WTC11 (cell line): ENCODE results near the gene MUC21. TPM values are rescaled to one million over a fixed set of nuclear protein-coding genes. Genes with fewer than 3 reads are reported as not detected.

ENCODE experiments used
- ATAC-seq: fragments of 200-7000 bp; cut with Tn5 transposase; 2 replicates; pipeline ENCODE4 v1.10.0; 2021; ENCODE audit warnings: mild to moderate bottlenecking, moderate library complexity
- CTCF ChIA-PET: fragments of 300-600 bp; sonication (Branson Sonifier 250); formaldehyde crosslinking; loops from one replicate; lab custom pipeline; 2021; ENCODE audit warnings: antibody characterized with exemption; lab: Charles Lee
- POLR2A ChIA-PET: fragments of 350-600 bp; sonication (Branson Sonifier 250); formaldehyde crosslinking; loops from one replicate; lab custom pipeline; 2021; ENCODE audit warnings: antibody characterized with exemption; lab: Charles Lee
- DNase-seq: peaks from one replicate; pipeline ENCODE4 v3.0.0; 2021; ENCODE audit warnings: low spot score
- H3K27ac Mint-ChIP-seq: 2 replicates; pipeline ENCODE4 v1.8.0; 2021; ENCODE audit warnings: mixed read lengths
- H3K27me3 Mint-ChIP-seq: 2 replicates; pipeline ENCODE4 v1.8.0; 2021; ENCODE audit warnings: low read depth, mild to moderate bottlenecking, moderate library complexity, mixed read lengths
- H3K36me3 Mint-ChIP-seq: 2 replicates; pipeline ENCODE4 v1.8.0; 2021; ENCODE audit warnings: mixed read lengths
- H3K4me1 Mint-ChIP-seq: 2 replicates; pipeline ENCODE4 v1.8.0; 2022; ENCODE audit warnings: mixed read lengths
- H3K4me3 Mint-ChIP-seq: 2 replicates; pipeline ENCODE4 v1.8.0; 2021; ENCODE audit warnings: mild to moderate bottlenecking, moderate library complexity, mixed read lengths
- H3K9me3 Mint-ChIP-seq: 2 replicates; pipeline ENCODE4 v1.8.0; 2021; ENCODE audit warnings: mixed read lengths
- AR ChIP-seq: fragments of 250-450 bp; sonication (Bioruptor Pico); IDR thresholded peaks from 2 replicates; pipeline ENCODE4 v1.9.0; 2021; ENCODE audit warnings: mild to moderate bottlenecking
- ATF2 ChIP-seq: sonication (generic); formaldehyde crosslinking; IDR thresholded peaks from 2 replicates; pipeline ENCODE4 v1.8.1; 2022; ENCODE audit warnings: low read depth, missing genetic modification reagents, borderline replicate concordance
- ATF3 ChIP-seq: sonication (generic); formaldehyde crosslinking; conservative IDR thresholded peaks from 2 replicates; pipeline ENCODE4 v1.8.1; 2022; ENCODE audit warnings: mild to moderate bottlenecking, missing genetic modification reagents
- E2F4 ChIP-seq: sonication (generic); formaldehyde crosslinking; IDR thresholded peaks from 2 replicates; pipeline ENCODE4 v1.8.1; 2022; ENCODE audit warnings: low read depth, mild to moderate bottlenecking, moderate library complexity, missing genetic modification reagents, borderline replicate concordance
- ETV6 ChIP-seq: sonication (generic); formaldehyde crosslinking; IDR thresholded peaks from 2 replicates; pipeline ENCODE4 v1.8.1; 2022; ENCODE audit warnings: mild to moderate bottlenecking, missing genetic modification reagents
- FOXK1 ChIP-seq: sonication (generic); formaldehyde crosslinking; IDR thresholded peaks from 2 replicates; pipeline ENCODE4 v1.8.0; 2022; ENCODE audit warnings: mild to moderate bottlenecking, moderate library complexity, missing genetic modification reagents
- FOXP4 ChIP-seq: sonication (generic); formaldehyde crosslinking; IDR thresholded peaks from 2 replicates; pipeline ENCODE4 v1.8.0; 2022; ENCODE audit warnings: mild to moderate bottlenecking, missing genetic modification reagents
- HMGXB4 ChIP-seq: sonication (generic); formaldehyde crosslinking; IDR thresholded peaks from 2 replicates; pipeline ENCODE4 v1.8.1; 2023; ENCODE audit warnings: mild to moderate bottlenecking, moderate library complexity, missing genetic modification reagents
- MXD4 ChIP-seq: fragments of 250-450 bp; sonication (Bioruptor Pico); IDR thresholded peaks from 2 replicates; pipeline ENCODE4 v1.8.0; 2021; ENCODE audit warnings: mild to moderate bottlenecking, moderate library complexity, borderline replicate concordance
- MYBL2 ChIP-seq: sonication (generic); formaldehyde crosslinking; IDR thresholded peaks from 2 replicates; pipeline ENCODE4 v1.8.1; 2023; ENCODE audit warnings: mild to moderate bottlenecking, moderate library complexity, missing genetic modification reagents
- NFE2L1 ChIP-seq: sonication (generic); formaldehyde crosslinking; IDR thresholded peaks from 2 replicates; pipeline ENCODE4 v1.8.1; 2023; ENCODE audit warnings: missing genetic modification reagents
- NR1H2 ChIP-seq: sonication (generic); formaldehyde crosslinking; IDR thresholded peaks from 2 replicates; pipeline ENCODE4 v1.9.0; 2021; ENCODE audit warnings: mild to moderate bottlenecking, moderate library complexity, missing genetic modification reagents
- SOX15 ChIP-seq: fragments of 250-450 bp; sonication (Bioruptor Pico); IDR thresholded peaks from 2 replicates; pipeline ENCODE4 v1.9.0; 2021; ENCODE audit warnings: mild to moderate bottlenecking
- SP1 ChIP-seq: sonication (generic); formaldehyde crosslinking; conservative IDR thresholded peaks from 2 replicates; pipeline ENCODE4 v1.8.1; 2022; ENCODE audit warnings: missing genetic modification reagents
- TEAD4 ChIP-seq: sonication (generic); formaldehyde crosslinking; IDR thresholded peaks from 2 replicates; pipeline ENCODE4 v1.8.0; 2022; ENCODE audit warnings: mild to moderate bottlenecking, missing genetic modification reagents
- TP53 ChIP-seq: sonication (generic); formaldehyde crosslinking; IDR thresholded peaks from 2 replicates; pipeline ENCODE4 v1.8.1; 2023; ENCODE audit warnings: mild to moderate bottlenecking, missing genetic modification reagents
- ZBTB43 ChIP-seq: sonication (generic); formaldehyde crosslinking; IDR thresholded peaks from 2 replicates; pipeline ENCODE4 v1.8.1; 2023; ENCODE audit warnings: mild to moderate bottlenecking, missing genetic modification reagents
- ZMAT4 ChIP-seq: fragments of 250-450 bp; sonication (Bioruptor Pico); IDR thresholded peaks from 2 replicates; pipeline ENCODE4 v1.9.0; 2021; ENCODE audit warnings: mild to moderate bottlenecking
- ZNF219 ChIP-seq: sonication (generic); formaldehyde crosslinking; IDR thresholded peaks from 2 replicates; pipeline ENCODE4 v1.8.0; 2023; ENCODE audit warnings: missing genetic modification reagents, mild to moderate bottlenecking, borderline replicate concordance
- ZNF263 ChIP-seq: sonication (generic); formaldehyde crosslinking; IDR thresholded peaks from 2 replicates; pipeline ENCODE4 v1.8.1; 2022; ENCODE audit warnings: low read depth, mild to moderate bottlenecking, moderate library complexity, missing genetic modification reagents
- ZNF317 ChIP-seq: sonication (generic); formaldehyde crosslinking; IDR thresholded peaks from 2 replicates; pipeline ENCODE4 v1.8.1; 2023; ENCODE audit warnings: low read depth, mild to moderate bottlenecking, moderate library complexity, missing genetic modification reagents, borderline replicate concordance
- ZNF396 ChIP-seq: fragments of 250-450 bp; sonication (Bioruptor Pico); IDR thresholded peaks from 2 replicates; pipeline ENCODE4 v1.8.0; 2021; ENCODE audit warnings: mild to moderate bottlenecking, moderate library complexity, borderline replicate concordance
- total RNA-seq: library from RNA; stranded (reverse); gene quantifications from 3 replicates; pipeline ENCODE4 v1.2.3, GENCODE V29; 2021

Gene MUC21
- total RNA-seq, 1 experiment from 2014 or later, result not detected

- ChIA-PET POLR2A (no interaction called here), CTCF (interaction anchor here (1.2 kb wide), 2 partner anchors 9 to 331 kb away, joined by 3 to 4 read pairs; no protein-coding TSS in a partner anchor)
- ATAC-seq (no peak), DNase-seq (no peak)
- no peak for TF ChIP-seq NR1H2 (CRISPR knock-in tag)
- no peak for TF ChIP-seq MXD4
- no peak for TF ChIP-seq ATF2 (CRISPR knock-in tag)
- no peak for TF ChIP-seq NFE2L1
- no peak for TF ChIP-seq HMGXB4 (CRISPR knock-in tag)
- TF ChIP-seq SP1 (CRISPR knock-in tag), result no peak
- no peak for TF ChIP-seq E2F4
- TF ChIP-seq ZNF219, result no peak
- no peak for TF ChIP-seq ZNF263
- TF ChIP-seq ZNF396, result no peak
- H3K9me3 Mint-ChIP-seq, result peaks cover 4% of the 10 kb centered on the region; the same call in 1 of the 2 replicates
- H3K27ac Mint-ChIP-seq, result no peak overlapping the region
- no peaks in the 10 kb centered on the region for H3K36me3 Mint-ChIP-seq
- H3K4me1 Mint-ChIP-seq, result no peaks in the 10 kb centered on the region
- no peak overlapping the region for H3K4me3 Mint-ChIP-seq
- H3K27me3 Mint-ChIP-seq, result no peaks in the 10 kb centered on the region; the same call in 1 of the 2 replicates
These were observed 52.5 kb downstream of the MUC21 start for GRCh38 chr6:31035862-31036497.

GRCh38 chr6:31037169-31037568 is 53.7 kb downstream of the MUC21 start:
- no peak overlapping the region for H3K4me3 Mint-ChIP-seq
- peaks cover 4% of the 10 kb centered on the region; the same call in 1 of the 2 replicates for H3K9me3 Mint-ChIP-seq
- no peaks in the 10 kb centered on the region; the same call in 1 of the 2 replicates for H3K27me3 Mint-ChIP-seq
- H3K36me3 Mint-ChIP-seq, result no peaks in the 10 kb centered on the region
- ChIA-PET CTCF (interaction anchor here (0.7 kb wide), 1 partner anchor 514 kb away, joined by 3 read pairs; no protein-coding TSS in a partner anchor), POLR2A (no interaction called here)
- H3K27ac Mint-ChIP-seq, result no peak overlapping the region
- no peak for DNase-seq
- ATAC-seq, result no peak
- H3K4me1 Mint-ChIP-seq, result no peaks in the 10 kb centered on the region
- TF ChIP-seq TP53, result no peak
- TF ChIP-seq ZBTB43 (CRISPR knock-in tag), result no peak
- TF ChIP-seq FOXK1 (CRISPR knock-in tag), result no peak
- no peak for TF ChIP-seq TEAD4
- no peak for TF ChIP-seq MXD4
- no peak for TF ChIP-seq AR (CRISPR knock-in tag)
- no peak for TF ChIP-seq SP1 (CRISPR knock-in tag)
- TF ChIP-seq SOX15 (CRISPR knock-in tag), result no peak
- no peak for TF ChIP-seq ETV6 (CRISPR knock-in tag)
- TF ChIP-seq MYBL2, result no peak
- TF ChIP-seq ZMAT4 (CRISPR knock-in tag), result no peak
- TF ChIP-seq FOXP4 (CRISPR knock-in tag), result no peak
- TF ChIP-seq ZNF263, result no peak
- no peak for TF ChIP-seq ZNF317 (CRISPR knock-in tag)
- TF ChIP-seq ATF3 (CRISPR knock-in tag), result no peak
